Neural progenitor cell (in vitro differentiated cells): ENCODE measurements around the gene LRRC27. TPM values are rescaled to one million over a fixed set of nuclear protein-coding genes. Genes with fewer than 3 reads are reported as not detected.

Experiments used
- DNase-seq: peaks from one replicate; pipeline ENCODE4 v3.0.0-alpha.2; 2016; ENCODE audit warnings: low spot score
- H2AFZ ChIP-seq: fragments of 200-600 bp; sonication (generic); replicated peaks from 2 replicates; pipeline ENCODE4 v1.6.1; 2016; ENCODE audit warnings: antibody characterized with exemption
- H3F3A ChIP-seq: fragments of 200-600 bp; sonication (generic); 2 replicates; pipeline ENCODE4 v1.6.1; 2016; ENCODE audit warnings: antibody characterized with exemption, low read depth
- H3K27ac ChIP-seq: fragments of 200-600 bp; sonication (generic); 2 replicates; pipeline ENCODE4 v1.5.1; 2016; ENCODE audit warnings: mild to moderate bottlenecking
- H3K27me3 ChIP-seq: fragments of 200-600 bp; sonication (generic); 2 replicates; pipeline ENCODE4 v1.6.1; 2016; ENCODE audit warnings: mild to moderate bottlenecking, moderate library complexity
- H3K36me3 ChIP-seq: fragments of 200-600 bp; sonication (generic); 2 replicates; pipeline ENCODE4 v1.5.1; 2016
- H3K4me1 ChIP-seq: fragments of 200-600 bp; sonication (generic); 2 replicates; pipeline ENCODE4 v1.6.1; 2016; ENCODE audit warnings: mixed run types
- H3K4me2 ChIP-seq: fragments of 200-600 bp; sonication (generic); 2 replicates; pipeline ENCODE4 v1.6.1; 2016
- H3K4me3 ChIP-seq: fragments of 200-600 bp; sonication (generic); 2 replicates; pipeline ENCODE4 v1.5.1; 2016
- H3K79me2 ChIP-seq: fragments of 200-600 bp; sonication (generic); 2 replicates; pipeline ENCODE4 v1.6.1; 2016; ENCODE audit warnings: low read depth
- H3K9ac ChIP-seq: fragments of 200-600 bp; sonication (generic); 2 replicates; pipeline ENCODE4 v1.6.1; 2016
- H3K9me3 ChIP-seq: fragments of 200-600 bp; sonication (generic); 2 replicates; pipeline ENCODE4 v1.5.1; 2016; ENCODE audit warnings: low read depth
- H4K20me1 ChIP-seq: fragments of 200-600 bp; sonication (generic); 2 replicates; pipeline ENCODE4 v1.6.1; 2016; ENCODE audit warnings: low read depth
- H3K27ac Mint-ChIP-seq: 3 replicates; pipeline ENCODE4 v1.8.0; 2021; ENCODE audit warnings: mixed read lengths
- H3K27me3 Mint-ChIP-seq: 2 replicates; pipeline ENCODE4 v1.8.0; 2022; ENCODE audit warnings: low read depth, mild to moderate bottlenecking, inconsistent platforms, moderate library complexity, mixed read lengths; ENCODE audit not compliant: insufficient read depth
- H3K36me3 Mint-ChIP-seq: 3 replicates; pipeline ENCODE4 v1.8.0; 2021; ENCODE audit warnings: mixed read lengths
- H3K4me1 Mint-ChIP-seq: 3 replicates; pipeline ENCODE4 v1.8.0; 2021; ENCODE audit warnings: mixed read lengths
- H3K4me3 Mint-ChIP-seq: 3 replicates; pipeline ENCODE4 v1.8.0; 2021; ENCODE audit warnings: mild to moderate bottlenecking, moderate library complexity, mixed read lengths
- H3K9me3 Mint-ChIP-seq: 3 replicates; pipeline ENCODE4 v1.8.0; 2020; ENCODE audit warnings: mixed read lengths
- EZH2 ChIP-seq: fragments of 200-600 bp; sonication (generic); IDR thresholded peaks from 2 replicates; pipeline ENCODE4 v1.6.1; 2017; ENCODE audit warnings: antibody characterized with exemption, mild to moderate bottlenecking, moderate library complexity
- EZH2phosphoT487 ChIP-seq: fragments of 200-600 bp; sonication (generic); IDR thresholded peaks from 2 replicates; pipeline ENCODE4 v1.6.1; 2017; ENCODE audit warnings: antibody characterized with exemption
- total RNA-seq: library from RNA; depleted of rRNA; stranded (reverse); fragments of >200 nt; gene quantifications from 2 replicates; pipeline ENCODE4 v1.2.3, GENCODE V29; 2015; ENCODE audit warnings: low replicate concordance
- TF ChIP-seq, protein P1 (sequence below): fragments of 200-600 bp; sonication (generic); IDR thresholded peaks from 2 replicates; pipeline ENCODE4 v1.5.1; 2017; ENCODE audit warnings: antibody characterized with exemption, mild to moderate bottlenecking

The LRRC27 gene
- total RNA-seq, 1 donor from 2014 or later = 16.9 TPM

DNA sequence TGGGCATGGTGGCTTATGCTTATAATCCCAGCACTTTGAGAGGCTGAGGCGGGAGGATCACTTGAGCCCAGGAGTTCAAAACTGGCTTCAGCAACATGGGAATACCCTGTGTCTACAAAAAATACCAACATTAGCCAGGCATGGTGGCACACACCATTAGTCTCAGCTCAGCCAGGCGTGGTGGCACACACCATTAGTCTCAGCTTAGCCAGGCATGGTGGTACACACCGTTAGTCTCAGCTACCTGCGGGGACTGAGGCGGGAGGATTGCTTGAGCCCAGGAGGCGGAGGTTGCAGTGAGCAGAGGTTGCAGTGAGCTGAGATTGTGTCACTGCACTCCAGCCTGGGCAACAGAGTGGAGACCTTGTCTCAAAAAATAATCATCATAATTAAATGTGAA is 9.0 kb downstream of the LRRC27 start:
- no peak overlapping the region for H3K27ac ChIP-seq
- H2AFZ ChIP-seq = no peak overlapping the region
- no peaks in the 10 kb centered on the region for H3K27me3 ChIP-seq
- H3K9me3 ChIP-seq = no peaks in the 10 kb centered on the region
- H3K4me1 Mint-ChIP-seq = peaks cover 18% of the 10 kb centered on the region
- peaks cover 11% of the 10 kb centered on the region for H3F3A ChIP-seq
- H3K9me3 Mint-ChIP-seq = peaks cover 3% of the 10 kb centered on the region
- H3K4me3 Mint-ChIP-seq = no peak overlapping the region
- H3K36me3 ChIP-seq = no peaks in the 10 kb centered on the region
- no peak overlapping the region for H3K27ac Mint-ChIP-seq
- peaks cover 2% of the 10 kb centered on the region for H3K27me3 Mint-ChIP-seq
- no peak overlapping the region for H3K9ac ChIP-seq
- no peaks in the 10 kb centered on the region for H3K79me2 ChIP-seq
- no peak overlapping the region for H3K4me2 ChIP-seq
- peaks cover 15% of the 10 kb centered on the region for H3K36me3 Mint-ChIP-seq
- peaks cover 13% of the 10 kb centered on the region for H3K4me1 ChIP-seq
- no peak for TF ChIP-seq EZH2phosphoT487
- no peak for TF ChIP-seq EZH2
- TF ChIP-seq, protein P1, sequence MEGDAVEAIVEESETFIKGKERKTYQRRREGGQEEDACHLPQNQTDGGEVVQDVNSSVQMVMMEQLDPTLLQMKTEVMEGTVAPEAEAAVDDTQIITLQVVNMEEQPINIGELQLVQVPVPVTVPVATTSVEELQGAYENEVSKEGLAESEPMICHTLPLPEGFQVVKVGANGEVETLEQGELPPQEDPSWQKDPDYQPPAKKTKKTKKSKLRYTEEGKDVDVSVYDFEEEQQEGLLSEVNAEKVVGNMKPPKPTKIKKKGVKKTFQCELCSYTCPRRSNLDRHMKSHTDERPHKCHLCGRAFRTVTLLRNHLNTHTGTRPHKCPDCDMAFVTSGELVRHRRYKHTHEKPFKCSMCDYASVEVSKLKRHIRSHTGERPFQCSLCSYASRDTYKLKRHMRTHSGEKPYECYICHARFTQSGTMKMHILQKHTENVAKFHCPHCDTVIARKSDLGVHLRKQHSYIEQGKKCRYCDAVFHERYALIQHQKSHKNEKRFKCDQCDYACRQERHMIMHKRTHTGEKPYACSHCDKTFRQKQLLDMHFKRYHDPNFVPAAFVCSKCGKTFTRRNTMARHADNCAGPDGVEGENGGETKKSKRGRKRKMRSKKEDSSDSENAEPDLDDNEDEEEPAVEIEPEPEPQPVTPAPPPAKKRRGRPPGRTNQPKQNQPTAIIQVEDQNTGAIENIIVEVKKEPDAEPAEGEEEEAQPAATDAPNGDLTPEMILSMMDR = no peak
- no peaks in the 10 kb centered on the region for H4K20me1 ChIP-seq
- DNase-seq = no peak
- no peak overlapping the region for H3K4me3 ChIP-seq

DNA sequence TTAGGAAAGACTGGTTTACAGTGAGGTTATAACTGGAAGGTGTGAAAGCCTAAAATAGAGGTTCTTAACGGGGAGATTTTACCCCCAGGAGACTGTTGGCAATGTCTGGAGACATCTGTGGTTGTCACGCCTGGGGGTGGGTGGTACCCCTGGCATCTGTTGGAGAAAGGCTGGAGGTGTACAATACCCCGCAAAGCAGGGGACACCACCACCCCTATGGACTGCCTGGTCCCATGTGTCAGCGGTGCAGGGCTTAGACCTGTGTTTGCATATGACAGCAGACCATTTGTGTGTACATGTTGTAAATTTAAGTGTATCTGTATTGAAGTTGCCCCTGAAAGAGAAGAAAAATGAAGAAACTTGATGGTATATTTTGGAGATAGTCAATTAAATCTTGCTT is 9.8 kb downstream of the LRRC27 start:
- DNase-seq = no peak
- Mint-ChIP-seq H3K4me3 (no peak overlapping the region), H3K36me3 (peaks cover 15% of the 10 kb centered on the region), H3K9me3 (peaks cover 3% of the 10 kb centered on the region), H3K27ac (no peak overlapping the region), H3K27me3 (peaks cover under 1% of the 10 kb centered on the region), H3K4me1 (peaks cover 13% of the 10 kb centered on the region)
- TF ChIP-seq, protein P1 = no peak
- TF ChIP-seq EZH2phosphoT487 (no peak), EZH2 (no peak)
- Histone ChIP-seq H2AFZ (no peak overlapping the region), H3K27ac (no peak overlapping the region), H3K9ac (no peak overlapping the region), H3F3A (peaks cover 9% of the 10 kb centered on the region), H3K9me3 (no peaks in the 10 kb centered on the region), H3K79me2 (no peaks in the 10 kb centered on the region), H3K27me3 (no peaks in the 10 kb centered on the region), H3K4me1 (peaks cover 11% of the 10 kb centered on the region), H4K20me1 (no peaks in the 10 kb centered on the region), H3K4me3 (no peak overlapping the region), H3K4me2 (no peak overlapping the region), H3K36me3 (no peaks in the 10 kb centered on the region)

DNA sequence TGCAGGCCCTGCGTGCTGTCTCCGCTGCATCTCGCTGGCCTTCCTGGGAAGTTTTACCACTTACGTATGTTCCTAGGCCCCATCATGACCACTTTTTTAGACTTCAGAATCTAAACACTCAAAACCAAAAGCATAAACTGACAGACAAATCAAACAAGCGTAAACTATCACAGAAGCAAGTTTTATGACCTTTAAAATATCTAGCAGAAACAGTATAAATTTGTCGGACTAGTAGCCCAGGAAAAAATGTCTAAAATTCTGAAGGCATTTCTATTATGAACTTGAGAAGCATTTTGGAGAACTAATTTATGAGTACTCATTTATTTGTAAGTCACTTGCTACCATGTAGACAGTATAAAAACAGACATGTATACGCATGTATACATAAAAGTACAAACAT is 10.6 kb downstream of the LRRC27 start:
- H3K4me1 ChIP-seq = peaks cover 3% of the 10 kb centered on the region
- Mint-ChIP-seq H3K27ac (no peak overlapping the region), H3K27me3 (peaks cover 6% of the 10 kb centered on the region), H3K4me3 (no peak overlapping the region), H3K9me3 (peaks cover 3% of the 10 kb centered on the region), H3K36me3 (peaks cover 19% of the 10 kb centered on the region), H3K4me1 (peaks cover 9% of the 10 kb centered on the region)
- H3K9me3 ChIP-seq = no peaks in the 10 kb centered on the region
- no peak for TF ChIP-seq EZH2
- TF ChIP-seq, protein P1 = no peak
- TF ChIP-seq EZH2phosphoT487 = no peak
- no peak for DNase-seq
- H3F3A ChIP-seq = peaks cover 1% of the 10 kb centered on the region
- H3K79me2 ChIP-seq = no peaks in the 10 kb centered on the region
- H3K4me2 ChIP-seq = no peak overlapping the region
- no peak overlapping the region for H3K27ac ChIP-seq
- no peaks in the 10 kb centered on the region for H3K27me3 ChIP-seq
- H3K36me3 ChIP-seq = no peaks in the 10 kb centered on the region
- H3K9ac ChIP-seq = no peak overlapping the region
- no peaks in the 10 kb centered on the region for H4K20me1 ChIP-seq
- no peak overlapping the region for H2AFZ ChIP-seq
- no peak overlapping the region for H3K4me3 ChIP-seq
